ENCODE measurements around the gene DICER1. TPM values are rescaled to one million over a fixed set of nuclear protein-coding genes. Genes with fewer than 3 reads are reported as not detected.

DICER1 gene
- total RNA-seq, 4 donors from 2014 or later: 43.9 to 72.2 (median 58.4) TPM

DNA sequence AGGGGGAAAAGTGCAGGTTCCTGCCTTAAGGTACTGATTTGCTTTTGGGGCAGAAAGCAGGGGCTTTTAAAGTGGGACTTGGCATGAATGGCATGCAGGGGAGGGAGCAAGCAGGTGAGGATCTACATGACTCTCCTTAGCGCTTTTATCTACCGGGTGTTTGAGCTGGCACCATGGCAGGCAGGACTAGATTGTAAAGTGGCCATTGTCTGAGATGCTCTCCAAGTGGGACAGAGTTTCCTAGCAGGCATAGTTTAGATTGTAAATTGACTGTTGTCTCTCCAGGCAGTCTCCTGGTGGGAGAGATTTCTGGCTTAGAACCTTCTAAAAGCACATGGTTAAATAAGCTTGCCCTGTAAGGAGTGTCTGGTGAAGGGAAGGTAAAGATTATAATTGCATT is 5.3 kb upstream of the DICER1 start:
- Histone ChIP-seq H3K27ac (replicated peaks in 1 of 4) (no peak overlapping the region), H3K4me1 (peaks cover 7 to 11% (median 9%) of the 10 kb centered on the region in 4 donors), H3K9me3 (peaks cover 0 to 5% (median 0%) of the 10 kb centered on the region in 4 donors), H3K27me3 (no peaks in the 10 kb centered on the region), H3K4me3 (no peak overlapping the region), H3K36me3 (no peaks in the 10 kb centered on the region)
- intact Hi-C loops (cut with DNase I): no loop called here
- 67% methylated on average over 2 of the region's 2 CpGs for WGBS
- no peak for DNase-seq (ENCODE audit: extremely low spot score)
- TF ChIP-seq POLR2A (IDR thresholded peaks at IDR 0.05; ENCODE audit: low read depth) (no peak), EP300 (IDR thresholded peaks at IDR 0.05) (no peak), POLR2AphosphoS5 (IDR thresholded peaks at IDR 0.05) (no peak)
- TF ChIP-seq, protein P1, sequence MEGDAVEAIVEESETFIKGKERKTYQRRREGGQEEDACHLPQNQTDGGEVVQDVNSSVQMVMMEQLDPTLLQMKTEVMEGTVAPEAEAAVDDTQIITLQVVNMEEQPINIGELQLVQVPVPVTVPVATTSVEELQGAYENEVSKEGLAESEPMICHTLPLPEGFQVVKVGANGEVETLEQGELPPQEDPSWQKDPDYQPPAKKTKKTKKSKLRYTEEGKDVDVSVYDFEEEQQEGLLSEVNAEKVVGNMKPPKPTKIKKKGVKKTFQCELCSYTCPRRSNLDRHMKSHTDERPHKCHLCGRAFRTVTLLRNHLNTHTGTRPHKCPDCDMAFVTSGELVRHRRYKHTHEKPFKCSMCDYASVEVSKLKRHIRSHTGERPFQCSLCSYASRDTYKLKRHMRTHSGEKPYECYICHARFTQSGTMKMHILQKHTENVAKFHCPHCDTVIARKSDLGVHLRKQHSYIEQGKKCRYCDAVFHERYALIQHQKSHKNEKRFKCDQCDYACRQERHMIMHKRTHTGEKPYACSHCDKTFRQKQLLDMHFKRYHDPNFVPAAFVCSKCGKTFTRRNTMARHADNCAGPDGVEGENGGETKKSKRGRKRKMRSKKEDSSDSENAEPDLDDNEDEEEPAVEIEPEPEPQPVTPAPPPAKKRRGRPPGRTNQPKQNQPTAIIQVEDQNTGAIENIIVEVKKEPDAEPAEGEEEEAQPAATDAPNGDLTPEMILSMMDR (IDR thresholded peaks at IDR 0.05): no peak

DNA sequence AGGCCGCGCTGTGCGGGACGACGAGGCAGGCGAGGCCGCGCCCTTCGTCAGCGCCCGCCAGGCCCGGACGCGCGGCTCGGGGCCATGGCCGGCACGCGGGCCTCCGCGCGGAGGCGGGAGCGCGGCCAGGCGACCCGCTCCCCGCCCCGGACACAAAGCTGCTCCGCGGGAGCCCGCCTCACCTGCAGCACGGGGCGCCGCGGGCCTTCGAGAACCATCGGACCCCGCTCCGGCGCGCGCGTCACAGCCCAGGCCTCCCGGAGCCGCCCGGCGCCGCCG is 342 bp downstream of the DICER1 start:
- Histone ChIP-seq H3K4me3 (peak overlapping the region; percentile 71 to 96 (median 82)), H3K4me1 (peaks cover 24 to 51% (median 49%) of the 10 kb centered on the region in 4 donors), H3K36me3 (no peaks in the 10 kb centered on the region), H3K9me3 (no peaks in the 10 kb centered on the region), H3K27me3 (no peaks in the 10 kb centered on the region), H3K27ac (replicated peaks in 1 of 4) (peak overlapping the region; percentile 95 to 97 (median 96))
- TF ChIP-seq EP300 (IDR thresholded peaks at IDR 0.05) (no peak), POLR2A (IDR thresholded peaks at IDR 0.05; ENCODE audit: low read depth) (no peak), POLR2AphosphoS5 (IDR thresholded peaks at IDR 0.05) (no peak)
- TF ChIP-seq, protein P1 (IDR thresholded peaks at IDR 0.05): no peak
- intact Hi-C loops (cut with DNase I): no loop called here
- WGBS: no CpG with 5 or more reads among the region's 50 CpGs
- DNase-seq (ENCODE audit: extremely low spot score): no peak

DNA sequence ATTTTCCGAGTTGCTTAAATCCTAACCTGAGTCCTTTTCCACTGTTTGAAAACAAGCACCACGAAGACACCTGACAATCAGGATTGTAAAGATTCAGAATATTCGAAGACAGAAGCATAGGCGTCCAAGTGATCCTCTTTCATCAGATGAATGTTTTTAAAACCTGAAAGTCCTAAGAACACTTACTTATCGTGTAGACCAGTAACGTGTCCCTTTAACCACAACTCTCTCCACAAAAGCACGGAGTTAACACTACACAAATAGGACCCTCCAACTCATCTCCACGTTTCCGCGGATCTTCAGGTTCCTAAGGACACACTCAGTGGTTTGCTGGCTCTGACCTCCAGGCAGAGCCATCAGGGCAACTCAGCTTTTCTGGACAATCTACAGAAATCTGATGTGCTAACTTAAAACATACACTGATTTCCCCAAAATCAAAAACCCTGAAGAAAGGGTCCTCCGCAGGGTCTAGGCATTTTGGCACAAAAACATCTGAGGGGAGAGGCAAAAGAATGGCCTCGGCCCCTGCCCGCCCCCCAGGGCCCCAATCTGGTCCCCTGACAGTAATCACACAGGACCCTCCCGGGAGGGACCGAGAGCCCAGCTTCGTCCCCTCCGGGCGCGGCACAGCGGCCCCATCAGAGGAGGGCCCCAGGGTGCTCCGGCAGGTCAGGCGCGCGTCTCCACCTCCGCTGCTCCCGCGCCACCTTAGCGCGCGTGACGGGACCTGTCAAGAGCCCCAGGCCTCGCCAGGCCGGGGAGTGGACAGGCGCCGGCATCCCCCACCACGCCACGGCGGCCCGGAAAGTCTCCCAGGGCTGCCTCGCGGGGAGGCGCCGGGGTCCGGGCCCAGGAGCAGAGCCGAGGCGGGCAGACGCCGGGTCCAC is 925 bp downstream of the DICER1 start:
- 4% methylated on average over 11 of the region's 48 CpGs for WGBS
- no peaks in the 10 kb centered on the region for H3K9me3 ChIP-seq
- peaks cover 29 to 57% (median 55%) of the 10 kb centered on the region in 4 donors for H3K4me1 ChIP-seq
- intact Hi-C loops (cut with DNase I): no loop called here
- DNase-seq (ENCODE audit: extremely low spot score): no peak
- H3K36me3 ChIP-seq: no peaks in the 10 kb centered on the region
- TF ChIP-seq POLR2AphosphoS5 (IDR thresholded peaks at IDR 0.05) (peak in 1 of 2 donors; percentile 7), POLR2A (IDR thresholded peaks at IDR 0.05; ENCODE audit: low read depth) (no peak)
- TF ChIP-seq, protein P1 (IDR thresholded peaks at IDR 0.05): no peak
- H3K27me3 ChIP-seq: no peaks in the 10 kb centered on the region
- peak overlapping the region; percentile 71 to 96 (median 82) for H3K4me3 ChIP-seq
- peak overlapping the region; percentile 95 to 97 (median 96) for H3K27ac ChIP-seq (replicated peaks in 1 of 4)

DNA sequence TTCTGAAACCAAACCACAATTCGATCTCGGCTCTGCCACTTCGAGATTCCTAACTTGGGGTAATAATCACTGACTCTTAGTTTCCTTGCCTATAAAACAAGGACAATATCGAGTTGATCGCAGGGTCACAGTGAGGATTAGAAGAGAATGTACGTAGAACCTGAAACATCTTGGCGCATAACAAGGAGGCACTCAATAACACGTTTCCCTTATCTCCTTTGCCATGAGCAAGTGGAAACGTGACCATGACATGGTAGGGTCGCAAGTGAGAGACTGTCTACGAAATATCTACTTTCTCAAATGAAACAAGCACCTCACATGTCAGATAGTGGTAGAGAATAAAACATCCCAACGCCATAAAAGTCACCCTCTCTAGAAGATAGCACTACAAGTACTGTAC is 2.3 kb downstream of the DICER1 start:
- 91% methylated on average over 12 of the region's 12 CpGs for WGBS
- peaks cover 40 to 71% (median 69%) of the 10 kb centered on the region in 4 donors for H3K4me1 ChIP-seq
- H3K36me3 ChIP-seq: no peaks in the 10 kb centered on the region
- no peaks in the 10 kb centered on the region for H3K9me3 ChIP-seq
- H3K27me3 ChIP-seq: no peaks in the 10 kb centered on the region
- H3K27ac ChIP-seq (replicated peaks in 1 of 4): peak overlapping the region; percentile 1 to 97 (median 96)
- H3K4me3 ChIP-seq: peak overlapping the region; percentile 71 to 96 (median 82)
- TF ChIP-seq, protein P1 (IDR thresholded peaks at IDR 0.05): no peak
- no peak for TF ChIP-seq EP300 (IDR thresholded peaks at IDR 0.05)
- TF ChIP-seq POLR2AphosphoS5 (IDR thresholded peaks at IDR 0.05): no peak
- TF ChIP-seq POLR2A (IDR thresholded peaks at IDR 0.05; ENCODE audit: low read depth): no peak
- DNase-seq (ENCODE audit: extremely low spot score): no peak
- intact Hi-C loops (cut with DNase I): no loop called here

Data from esophagus muscularis mucosa (tissue), 4 donors.